ELF-1 (cell line): ENCODE results near the gene HHAT.

Experiments
- DNase-seq: peaks from one replicate; pipeline ENCODE4 v3.0.0-alpha.2; 2016; ENCODE audit warnings: low read depth, low spot score

The HHAT gene

DNA sequence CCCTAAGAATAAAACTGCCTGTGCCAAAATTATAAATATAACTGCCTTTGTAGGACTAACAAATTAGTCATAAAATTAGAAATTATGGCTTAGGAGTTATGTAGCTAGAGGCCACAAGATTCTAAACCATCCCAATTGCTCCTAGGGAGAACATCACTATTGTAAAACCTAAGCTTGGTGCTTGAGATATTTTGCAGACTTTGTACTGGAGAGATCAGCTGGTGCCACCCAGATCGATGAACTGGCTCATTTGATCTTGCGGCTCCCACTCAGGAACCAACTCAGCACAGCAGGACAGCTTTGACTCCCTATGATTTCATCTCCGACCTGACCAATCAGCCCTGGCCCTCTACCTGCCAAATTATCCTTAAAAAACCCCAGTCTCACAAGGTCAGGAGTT, 30.6 kb downstream of the HHAT start:
- no peak for DNase-seq

DNA sequence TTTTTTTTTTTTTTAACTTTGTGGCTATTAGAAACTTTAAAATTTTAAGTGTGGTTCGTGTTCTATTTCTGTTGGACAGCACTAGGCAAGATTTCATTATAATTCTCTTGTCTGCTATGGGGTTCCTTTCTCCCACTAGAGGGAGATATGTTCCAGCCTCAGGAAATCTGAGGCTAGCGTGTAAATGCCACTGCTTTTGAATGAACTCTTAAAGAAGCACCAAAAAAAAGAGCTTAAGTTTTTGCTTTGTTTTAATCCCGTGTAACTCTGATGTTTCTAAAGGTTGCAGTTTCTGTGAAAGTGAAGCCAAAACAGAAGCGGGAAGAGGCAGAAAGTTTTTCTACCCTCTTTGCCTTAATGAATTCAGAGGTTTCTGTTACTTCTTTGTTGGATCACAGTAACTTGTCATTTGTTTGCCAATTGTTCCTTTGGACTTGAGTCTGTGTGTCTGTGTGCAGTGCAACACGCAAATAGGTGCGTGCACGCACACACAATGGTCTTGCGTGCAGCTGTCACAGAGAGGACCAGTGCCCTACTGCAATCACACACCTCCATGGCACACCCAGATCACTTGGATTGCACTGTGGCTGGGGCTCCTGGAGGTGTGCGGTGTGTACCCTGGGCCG, 32.3 kb downstream of the HHAT start:
- DNase-seq = no peak

DNA sequence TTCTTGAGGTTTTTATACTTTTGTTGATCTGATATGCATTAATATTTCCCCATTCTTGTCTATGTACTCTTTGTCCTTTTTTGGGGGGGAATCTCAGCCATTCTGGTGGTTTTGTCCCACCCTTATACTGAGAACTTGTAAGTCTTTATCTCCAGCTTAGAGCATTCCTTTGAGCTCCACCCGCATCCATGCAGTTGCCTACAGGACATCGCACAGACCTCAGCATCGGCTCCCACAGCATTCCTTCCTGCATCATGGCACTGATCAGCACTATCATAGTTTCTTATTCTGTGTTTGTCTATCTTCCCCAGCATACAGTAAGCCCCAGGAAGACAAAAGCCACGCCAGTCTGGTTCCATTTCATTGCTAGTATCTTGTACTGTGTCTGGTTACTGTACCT, 33.0 kb downstream of the HHAT start:
- DNase-seq = no peak

DNA sequence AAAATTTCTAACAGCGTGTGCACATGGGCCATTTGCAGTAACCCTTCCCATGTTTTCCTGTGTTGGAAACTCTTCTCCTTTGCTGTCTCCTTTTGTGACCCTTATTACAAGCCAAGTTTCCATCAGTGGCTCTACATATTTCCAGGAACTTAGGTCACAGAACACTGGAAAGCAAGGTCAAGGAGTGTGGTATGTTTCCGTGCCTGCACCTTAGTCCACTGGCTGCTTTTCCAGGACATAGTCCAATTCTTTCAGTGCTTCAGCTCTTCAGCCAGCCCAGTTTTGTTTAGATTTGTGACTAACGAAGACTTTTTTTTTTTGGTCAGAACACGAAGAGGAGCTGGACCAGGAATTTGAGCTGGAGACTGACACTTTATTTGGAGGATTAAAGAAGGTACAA, 33.8 kb downstream of the HHAT start:
- DNase-seq = no peak

DNA sequence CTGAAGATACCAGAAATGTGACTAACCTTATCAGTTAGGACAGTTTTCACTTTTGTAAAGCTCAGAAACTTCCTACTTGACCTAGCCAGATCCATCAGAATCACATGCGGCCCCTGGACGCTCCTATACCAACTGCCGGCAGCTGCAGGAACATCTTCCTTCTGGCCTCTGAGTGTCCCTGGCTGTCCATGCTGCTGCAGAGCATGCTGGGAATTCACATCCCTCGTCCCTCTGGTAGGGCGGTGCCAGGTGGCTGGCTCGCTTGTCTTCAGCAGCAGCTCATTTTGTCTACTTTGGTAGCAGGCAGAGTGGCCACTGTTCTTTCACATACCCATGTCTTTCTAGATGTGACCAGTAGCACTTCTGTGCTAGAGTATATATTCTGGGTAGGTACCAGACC, 34.4 kb downstream of the HHAT start:
- DNase-seq = no peak

DNA sequence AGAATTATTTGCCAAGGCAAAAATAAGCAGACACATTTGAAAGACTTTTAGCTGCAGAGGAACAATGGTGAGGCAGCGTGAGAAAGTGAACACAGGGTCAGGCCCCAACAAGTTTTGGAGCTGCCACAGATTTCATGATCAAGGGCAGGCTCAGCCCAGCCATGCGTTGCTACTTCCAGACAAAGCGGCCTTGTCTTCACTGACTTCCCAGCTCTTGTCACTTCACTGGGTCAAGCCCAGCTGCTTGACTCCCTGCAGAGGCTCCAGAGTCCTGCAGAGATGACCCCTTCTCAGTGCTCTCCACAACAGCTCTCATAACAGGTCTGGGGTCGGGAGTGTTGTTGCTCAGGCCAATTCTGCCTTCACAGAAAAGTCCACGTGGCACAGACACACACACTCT, 35.8 kb downstream of the HHAT start:
- peak; percentile 21 for DNase-seq

DNA sequence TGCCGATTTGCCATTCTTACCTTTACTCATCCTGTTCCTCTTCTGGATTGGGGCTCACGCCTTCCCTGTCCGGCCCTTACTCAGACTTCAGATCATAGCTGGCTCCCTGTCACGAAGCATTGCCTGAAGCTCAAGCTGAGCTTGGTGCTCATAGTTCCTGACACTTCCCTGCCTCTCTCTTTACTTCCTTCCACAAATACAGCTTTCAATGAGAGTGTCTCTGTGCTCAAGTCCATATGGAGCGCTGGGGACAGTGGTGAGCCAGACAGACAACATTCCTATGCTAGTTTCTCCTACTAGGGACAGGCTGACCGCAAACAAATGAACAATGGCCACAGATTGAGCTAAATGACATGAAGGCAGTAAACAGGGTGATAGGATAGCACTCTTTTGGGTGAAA, 38.1 kb downstream of the HHAT start:
- DNase-seq = peak; percentile 75

DNA sequence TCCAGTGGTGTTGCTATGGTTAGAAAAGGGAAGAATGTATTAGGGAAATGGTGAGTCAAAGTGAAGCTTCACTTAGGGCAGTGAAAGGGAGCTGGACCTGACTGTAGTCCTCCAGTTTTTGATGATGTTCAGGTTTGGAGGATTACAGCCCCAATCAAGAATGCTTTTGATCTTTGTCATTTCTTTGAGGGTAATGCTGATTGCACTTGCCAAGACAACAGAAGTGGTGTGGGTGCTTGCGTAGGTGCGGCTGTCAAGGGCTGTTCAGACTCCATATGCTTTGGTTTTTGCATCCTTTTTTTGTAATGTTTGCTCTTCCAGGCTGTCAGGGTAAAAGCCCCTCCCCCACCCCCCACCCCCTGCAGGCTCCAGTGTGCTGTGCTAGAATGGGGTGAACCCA, 38.9 kb downstream of the HHAT start:
- DNase-seq = no peak

DNA sequence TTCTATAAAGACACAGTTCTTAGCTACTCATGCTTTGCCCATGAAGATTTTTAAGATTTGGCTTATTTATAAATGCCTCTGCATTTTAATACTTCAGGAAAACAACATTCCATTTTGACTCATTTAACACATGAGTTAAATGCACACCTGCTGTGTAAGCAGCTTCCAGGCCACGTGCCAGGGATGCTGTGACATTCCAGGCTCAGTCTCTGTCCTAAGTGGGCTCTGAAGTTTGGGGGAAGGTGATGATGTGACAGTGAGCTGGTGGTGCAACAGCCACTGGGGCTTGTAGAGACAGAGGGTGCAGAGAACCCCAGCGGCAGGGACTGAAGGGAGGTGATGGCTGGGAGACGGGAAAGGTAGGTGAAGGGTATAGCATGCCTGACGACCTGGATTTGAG, 40.7 kb downstream of the HHAT start:
- DNase-seq = no peak

DNA sequence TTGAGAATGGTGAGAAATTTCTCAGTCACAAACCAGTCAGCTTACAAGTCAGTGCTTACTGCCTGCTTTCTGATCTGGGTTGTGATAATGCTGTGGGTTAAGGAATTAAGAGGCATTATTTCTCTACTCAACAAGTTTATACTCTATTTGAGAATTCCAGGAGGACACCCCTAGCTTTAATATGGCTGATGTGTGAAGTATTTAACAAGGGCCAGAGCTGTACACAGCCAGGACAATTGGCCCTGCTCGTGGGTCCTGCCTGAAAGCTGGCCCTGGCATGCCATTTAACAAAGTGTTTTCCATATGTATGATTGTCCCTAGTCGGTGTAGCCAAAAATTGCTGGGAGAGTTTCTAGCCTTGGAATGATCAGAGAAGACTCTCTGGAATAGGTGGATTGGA, 43.2 kb downstream of the HHAT start:
- DNase-seq = no peak

DNA sequence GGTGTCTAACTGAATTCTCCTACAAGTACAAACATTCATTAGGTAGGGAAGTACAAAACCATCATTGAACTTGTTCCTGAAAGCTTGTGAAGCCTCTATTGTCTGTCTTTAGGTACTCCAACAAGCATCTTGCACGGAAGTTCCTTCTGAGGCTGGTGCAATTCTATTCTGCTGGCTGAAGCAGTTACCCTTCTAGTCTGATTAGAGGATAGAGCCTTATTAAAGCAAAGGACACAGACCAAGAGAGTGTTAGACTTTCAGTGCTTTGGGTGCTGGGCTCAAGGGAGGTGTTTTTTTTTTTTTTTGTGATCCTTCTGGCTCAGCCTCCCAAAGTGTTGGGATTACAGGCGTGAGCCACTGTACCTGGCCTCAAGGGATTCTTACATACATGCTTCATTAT, 43.8 kb downstream of the HHAT start:
- no peak for DNase-seq

DNA sequence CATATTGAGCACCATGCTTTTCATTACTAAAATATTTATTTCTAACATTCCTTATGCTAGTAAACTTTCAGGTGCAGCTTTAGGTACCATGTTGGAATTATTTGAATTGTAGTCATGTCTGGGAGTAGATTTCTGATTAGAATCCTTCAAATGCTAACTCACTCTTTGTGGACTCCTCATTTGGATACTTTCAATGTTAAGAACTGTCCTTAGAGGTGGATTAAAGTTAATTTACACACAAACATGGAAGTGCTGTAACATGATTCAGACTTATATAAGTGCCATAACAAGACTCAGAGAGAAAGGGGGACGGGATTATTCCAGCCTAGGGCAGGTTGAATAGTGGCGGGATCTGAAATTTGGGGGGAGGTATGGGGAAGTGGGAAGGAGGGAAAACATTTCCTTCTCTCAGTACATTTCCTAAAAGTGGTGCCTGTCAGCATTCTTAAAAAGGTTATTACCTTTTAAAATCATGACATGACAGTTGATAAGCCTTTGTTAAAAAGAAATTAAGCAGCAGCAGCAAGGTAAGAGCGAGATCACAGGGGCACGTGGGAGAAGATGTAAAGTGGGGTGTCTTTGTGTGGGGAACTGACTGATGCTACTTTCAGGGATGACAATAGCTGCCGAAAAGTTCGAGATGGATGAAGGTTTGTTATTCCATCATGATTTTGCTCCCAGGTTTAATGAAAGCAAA, 44.4 kb downstream of the HHAT start:
- DNase-seq = no peak

DNA sequence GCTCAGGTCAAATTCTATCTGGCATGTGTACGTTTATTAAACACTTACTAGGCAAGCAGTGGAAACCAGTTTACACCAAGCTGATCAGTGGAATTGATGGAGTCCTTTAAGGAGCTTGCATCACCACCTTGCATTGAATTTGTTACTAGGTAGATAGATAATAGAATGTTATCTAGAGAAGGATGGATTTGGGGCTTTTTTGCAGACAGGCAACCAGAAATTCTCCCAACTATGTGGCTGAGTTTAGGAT, 44.9 kb downstream of the HHAT start:
- DNase-seq = no peak

DNA sequence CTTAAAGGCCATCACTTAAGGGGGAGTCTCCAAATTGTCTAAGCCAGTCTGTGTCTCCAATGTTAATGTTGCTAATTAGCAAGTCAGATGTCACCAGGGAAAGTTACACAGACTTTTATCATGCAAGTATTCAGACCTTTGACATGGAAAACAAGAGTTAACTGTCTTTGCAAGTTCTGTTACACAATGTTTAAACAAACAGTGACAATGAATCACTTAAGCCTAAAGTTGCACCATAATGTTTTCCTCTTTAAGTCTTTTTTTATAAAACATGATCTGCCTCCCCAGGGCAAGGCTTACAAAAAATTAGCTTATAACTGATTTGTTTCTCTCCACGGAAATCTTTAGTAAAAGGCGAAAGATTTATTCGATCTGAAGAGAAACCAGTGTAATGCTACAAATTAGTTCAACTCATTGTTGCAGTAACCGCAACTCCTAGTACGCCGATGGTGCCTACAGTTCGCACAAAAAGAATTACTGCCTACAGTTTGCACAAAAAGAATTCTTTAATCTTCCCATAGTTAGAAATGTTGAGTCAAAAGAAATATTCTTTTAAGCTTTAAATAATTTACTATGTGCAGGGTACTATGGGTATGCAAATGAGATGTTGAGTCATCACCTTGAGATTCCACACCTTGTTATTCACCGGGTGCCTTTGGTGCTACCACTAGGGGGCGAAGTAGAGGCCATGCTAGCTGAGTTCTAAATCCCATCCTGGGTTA, 45.3 kb downstream of the HHAT start:
- peak; percentile 95 for DNase-seq

DNA sequence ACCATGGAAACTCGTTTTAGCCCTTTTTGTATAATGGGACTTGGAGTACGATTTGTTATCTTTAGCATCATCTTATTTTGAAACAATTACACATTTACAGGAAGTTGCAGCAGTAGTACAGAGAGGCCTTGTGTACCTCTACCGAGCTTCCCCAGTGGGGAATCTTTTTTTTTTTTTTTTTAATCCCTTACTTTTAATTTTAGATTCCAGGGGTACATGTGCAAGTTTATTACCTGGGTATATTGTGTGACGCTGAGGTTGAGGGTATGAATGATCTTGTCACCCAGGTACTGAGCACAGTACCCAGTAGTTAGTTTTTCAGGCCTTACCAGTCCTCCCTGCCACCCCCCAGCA, 45.9 kb downstream of the HHAT start:
- no peak for DNase-seq

DNA sequence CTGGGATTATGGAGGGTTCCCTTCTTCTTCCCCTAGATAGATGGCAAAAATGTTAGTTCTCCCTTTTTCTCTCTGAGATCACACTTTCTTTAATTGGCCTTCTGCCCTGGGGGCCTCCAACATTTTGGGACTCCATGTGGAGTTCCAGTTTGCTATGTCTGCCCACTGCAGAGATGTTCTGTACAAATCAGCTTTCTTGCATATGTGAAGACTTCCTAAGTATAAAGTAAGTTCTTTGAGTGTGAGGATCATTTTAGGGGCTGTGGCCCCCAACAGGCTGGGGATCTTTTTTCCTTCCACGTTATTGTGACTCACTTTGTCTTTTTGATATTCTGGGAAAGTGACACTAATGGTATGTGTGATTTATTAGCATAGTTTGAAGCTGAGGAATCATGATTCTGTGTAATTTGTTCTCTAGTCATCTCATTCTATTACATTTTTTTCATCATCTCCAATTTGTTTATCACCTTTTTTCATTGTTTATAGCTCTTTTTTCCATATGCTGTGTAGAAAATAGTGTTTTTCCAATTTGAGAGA, 48.2 kb downstream of the HHAT start:
- no peak for DNase-seq

DNA sequence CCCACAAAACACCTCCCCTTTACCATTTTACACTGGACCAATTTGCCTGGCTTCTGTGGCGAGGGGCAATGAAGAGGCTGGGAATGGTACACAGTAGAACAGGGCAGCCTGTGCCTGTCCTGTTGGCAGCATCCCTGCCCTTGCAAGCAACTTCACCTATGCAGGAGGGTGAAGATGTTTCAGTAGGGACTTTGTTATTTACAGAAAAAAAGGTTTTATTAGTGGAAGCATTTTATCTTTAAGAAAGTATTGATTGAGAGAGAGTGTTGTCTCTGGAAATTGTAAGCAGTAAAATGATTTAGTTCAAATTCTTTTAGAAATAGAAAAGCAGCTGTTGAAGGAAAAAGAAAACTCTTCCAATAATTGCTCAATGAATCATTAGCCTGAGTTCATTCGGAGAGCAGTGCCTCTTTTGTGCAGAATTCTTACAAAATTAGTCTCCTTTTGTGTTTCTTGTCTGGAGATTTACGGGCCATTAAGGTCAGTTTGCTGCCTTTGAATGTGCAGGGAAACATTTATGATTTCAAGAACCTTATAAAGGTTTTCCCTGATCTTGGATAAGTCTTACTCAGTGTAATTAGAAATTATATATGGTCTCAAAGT, 49.1 kb downstream of the HHAT start:
- DNase-seq = no peak

DNA sequence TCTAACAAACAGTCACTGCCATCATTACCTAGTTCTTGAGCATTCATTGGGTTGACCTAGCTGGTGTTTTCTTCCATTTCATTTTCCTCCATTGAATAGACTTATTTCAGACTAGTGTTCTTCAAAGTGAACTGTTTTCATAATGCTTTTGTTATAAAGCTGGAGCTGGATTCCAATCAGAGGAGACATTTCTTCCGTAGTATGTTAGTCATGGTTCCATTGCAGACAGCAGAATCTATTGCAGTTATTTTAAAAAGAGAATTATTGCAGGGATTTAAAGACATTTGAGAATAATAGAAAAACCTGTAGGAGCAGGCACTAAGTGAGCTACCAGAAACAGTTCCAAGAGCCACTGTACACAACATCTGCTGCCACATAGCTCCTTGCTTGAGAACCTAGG, 50.0 kb downstream of the HHAT start:
- DNase-seq = no peak

DNA sequence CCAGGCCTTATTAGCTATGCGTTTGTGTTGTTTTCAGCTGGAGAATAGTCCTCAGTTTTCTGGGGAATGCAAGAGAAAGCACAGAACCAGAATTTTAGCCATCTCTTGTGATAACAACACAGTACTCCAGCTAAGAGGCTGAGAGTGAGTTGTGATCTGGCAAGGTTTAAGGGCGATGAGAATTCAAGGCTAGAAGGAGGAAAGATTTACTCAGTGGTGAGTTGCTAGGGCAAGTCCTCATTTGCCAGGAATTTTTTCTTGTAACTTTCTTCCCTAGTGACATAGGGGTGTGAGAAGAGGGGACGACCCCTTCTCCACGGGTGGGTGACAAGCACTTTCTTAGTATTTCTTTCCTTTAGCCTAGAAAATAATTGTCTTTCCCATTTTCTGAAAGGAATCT, 53.2 kb downstream of the HHAT start:
- DNase-seq = no peak

DNA sequence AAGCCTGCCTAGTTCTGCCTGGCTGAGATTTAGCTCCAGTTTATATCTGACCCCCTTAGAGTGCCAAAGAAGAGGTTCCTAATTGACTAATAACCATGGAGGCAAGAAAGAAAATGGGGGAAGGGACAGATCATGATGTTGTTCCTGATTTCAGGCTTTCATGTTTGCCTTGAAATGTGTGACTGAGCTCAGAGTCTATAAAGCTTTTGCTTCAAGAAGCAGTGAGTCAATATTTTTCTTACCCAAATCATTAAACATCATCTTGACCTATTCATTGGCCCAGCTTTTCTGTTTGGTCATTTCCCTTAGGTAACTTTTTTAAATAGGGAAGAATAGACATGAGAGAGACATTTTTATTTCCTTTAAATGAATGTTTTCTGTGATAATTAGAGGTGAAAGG, 55.9 kb downstream of the HHAT start:
- no peak for DNase-seq

DNA sequence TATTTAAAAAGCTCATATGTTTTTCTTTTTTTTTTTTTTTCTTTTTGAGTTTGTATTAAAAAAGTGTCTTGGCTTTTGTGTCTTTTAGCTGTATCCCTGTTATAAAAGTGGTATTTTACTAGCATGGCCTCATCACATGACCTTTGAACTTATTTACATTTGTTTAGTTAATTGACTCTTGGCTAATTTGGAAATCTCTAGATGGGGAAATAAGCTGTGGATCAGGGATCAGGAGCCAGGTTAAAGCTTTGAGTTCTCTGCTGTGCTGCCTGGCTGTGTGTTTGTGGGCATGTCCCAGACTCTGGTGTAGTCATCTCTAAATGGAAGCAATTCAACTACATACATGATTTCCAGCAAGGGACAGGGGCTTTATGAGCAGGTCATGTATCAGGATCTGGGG, 56.5 kb downstream of the HHAT start:
- DNase-seq = no peak

DNA sequence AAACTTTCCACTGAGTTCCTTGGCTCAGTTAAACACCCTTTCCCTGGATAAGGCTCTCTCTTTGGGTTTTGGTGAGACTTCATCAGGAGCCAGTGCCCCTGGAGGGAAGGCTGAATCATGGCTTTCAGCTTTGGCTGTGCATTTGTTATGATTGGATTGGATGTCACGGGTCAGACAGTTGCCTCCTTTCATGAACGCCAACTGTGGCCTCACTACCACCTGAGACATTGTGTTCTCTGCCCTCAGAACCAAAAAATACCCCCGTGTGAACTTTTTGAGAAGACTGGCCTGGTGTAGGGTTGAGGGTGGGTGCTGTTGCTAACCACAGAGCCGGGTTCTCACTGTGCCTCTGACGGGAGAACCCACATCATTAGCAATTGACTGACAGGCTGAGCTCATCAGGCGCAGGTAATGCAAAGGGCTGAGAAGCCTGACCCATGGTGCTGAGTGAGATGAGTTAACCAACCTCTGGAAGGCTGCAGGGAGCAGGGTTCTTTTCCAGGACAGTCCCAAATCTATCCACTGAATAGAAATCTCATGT, 65.6 kb downstream of the HHAT start:
- no peak for DNase-seq

DNA sequence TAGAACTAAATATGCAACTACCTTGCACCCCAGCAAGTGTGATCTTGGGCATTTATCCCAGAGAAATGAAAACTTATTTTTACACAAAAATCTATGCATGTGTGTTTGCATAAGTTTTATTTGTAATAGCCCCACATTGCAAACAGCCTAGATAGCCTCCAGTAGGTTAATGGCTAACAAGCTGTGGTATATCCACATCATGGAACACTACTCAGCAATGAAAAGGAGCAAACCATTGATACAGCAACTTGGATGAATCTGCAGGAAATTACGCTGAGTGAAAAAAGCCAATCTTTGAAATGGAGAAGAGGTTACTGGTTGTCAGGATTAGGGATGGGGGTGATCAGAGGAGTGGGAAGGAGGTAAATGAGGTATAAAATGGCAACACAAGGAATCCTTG, 67.8 kb downstream of the HHAT start:
- DNase-seq = no peak
